H1 (cell line): ENCODE data around the gene GABBR1. TPM values are rescaled to one million over a fixed set of nuclear protein-coding genes. Genes with fewer than 3 reads are reported as not detected.

ENCODE experiments used
- CTCF ChIA-PET: fragments of 300-600 bp; sonication (Branson Sonifier 250); formaldehyde crosslinking; loops from one replicate; lab custom pipeline; 2021; ENCODE audit not compliant: partially characterized antibody; lab: Charles Lee
- POLR2A ChIA-PET: fragments of 300-600 bp; sonication (Branson Sonifier 250); formaldehyde crosslinking; loops from one replicate; lab custom pipeline; 2021; ENCODE audit warnings: inconsistent platforms; ENCODE audit not compliant: partially characterized antibody; lab: Charles Lee
- DNase-seq, 2 experiments: peaks; one replicate each; pipeline versions ENCODE4 v3.0.0 to v3.0.0-alpha.2; 2010 to 2022; ENCODE audit warnings: low spot score in 2 of 2, low read depth in 1 of 2, mixed read lengths in 1 of 2
- FAIRE-seq: peaks from 2 replicates; lab custom pipeline; 2011; peaks lifted over from hg19 to GRCh38; lab: Jason Lieb, UNC
- H2AFZ ChIP-seq: 2 replicates; pipeline ENCODE4 v1.8.1; 2012; ENCODE audit warnings: low read length, inconsistent platforms
- H2AK5ac ChIP-seq: 2 replicates; pipeline ENCODE4 v1.6.1; 2013; ENCODE audit warnings: low read depth, low read length
- H2BK120ac ChIP-seq: replicated peaks from 2 replicates; pipeline ENCODE3; 2013; ENCODE audit warnings: low read depth, low read length, inconsistent platforms
- H2BK12ac ChIP-seq: 2 replicates; pipeline ENCODE4 v1.6.1; 2013; ENCODE audit warnings: low read depth, low read length
- H2BK15ac ChIP-seq: 2 replicates; pipeline ENCODE4 v1.6.1; 2013; ENCODE audit warnings: low read length
- H2BK20ac ChIP-seq: 2 replicates; pipeline ENCODE4 v1.6.1; 2013; ENCODE audit warnings: low read length
- H2BK5ac ChIP-seq: 2 replicates; pipeline ENCODE4 v1.6.1; 2013; ENCODE audit warnings: low read depth, low read length
- H3K14ac ChIP-seq: 2 replicates; pipeline ENCODE4 v1.6.1; 2013; ENCODE audit warnings: inconsistent platforms; ENCODE audit not compliant: insufficient read length
- H3K18ac ChIP-seq: 2 replicates; pipeline ENCODE4 v1.6.1; 2013; ENCODE audit warnings: low read length; ENCODE audit errors: extremely low read depth
- H3K23ac ChIP-seq: 2 replicates; pipeline ENCODE4 v1.6.1; 2013; ENCODE audit warnings: inconsistent platforms; ENCODE audit not compliant: insufficient read length
- H3K23me2 ChIP-seq: 2 replicates; pipeline ENCODE4 v1.6.1; 2013; ENCODE audit warnings: low read depth, low read length
- H3K27ac ChIP-seq: 2 replicates; pipeline ENCODE4 v1.6.1; 2011; ENCODE audit warnings: low read depth, low read length, inconsistent platforms
- H3K27me3 ChIP-seq, 4 experiments: replicated peaks in 1 of 4; 1 replicate in 1 of 4; 2 replicates in 3 of 4; pipeline versions ENCODE4 v1.6.1 to v1.8.1; 2011 to 2013; ENCODE audit warnings: low read length in 3 of 4, mild to moderate bottlenecking in 3 of 4, inconsistent platforms in 2 of 4, mixed read lengths in 2 of 4, moderate library complexity in 1 of 4; ENCODE audit not compliant: control insufficient read depth in 3 of 4, insufficient read depth in 3 of 4; ENCODE audit errors: extremely low read depth in 1 of 4
- H3K36me3 ChIP-seq, 4 experiments: 2 replicates each; pipeline versions ENCODE4 v1.6.1 to v1.8.1; 2011 to 2013; ENCODE audit warnings: mild to moderate bottlenecking in 4 of 4, low read length in 3 of 4, moderate library complexity in 2 of 4, control low read depth in 1 of 4, inconsistent platforms in 1 of 4; ENCODE audit not compliant: insufficient read depth in 4 of 4, control insufficient read depth in 2 of 4
- H3K4ac ChIP-seq: replicated peaks from 2 replicates; pipeline ENCODE3; 2013; ENCODE audit warnings: low read length, low read depth, mixed read lengths, inconsistent platforms; ENCODE audit not compliant: insufficient read length
- H3K4me1 ChIP-seq, 4 experiments: replicated peaks in 1 of 4; 1 replicate in 1 of 4; 2 replicates in 3 of 4; pipeline versions ENCODE4 v1.6.1 to v1.8.1; 2011 to 2013; ENCODE audit warnings: low read length in 3 of 4, inconsistent platforms in 2 of 4, mixed read lengths in 1 of 4; ENCODE audit not compliant: insufficient read depth in 4 of 4, control insufficient read depth in 3 of 4
- H3K4me2 ChIP-seq, 2 experiments: 2 replicates each; pipeline versions ENCODE4 v1.6.1 to v1.8.1; 2011 to 2013; ENCODE audit warnings: low read depth in 2 of 2, low read length in 2 of 2, control low read depth in 1 of 2, inconsistent platforms in 1 of 2, mild to moderate bottlenecking in 1 of 2; ENCODE audit not compliant: insufficient read depth in 1 of 2
- H3K4me3 ChIP-seq, 4 experiments: fragments of 200-600, 300-600 bp in 1 of 4; sonication (generic), shearing (Covaris generic), sonication (Bioruptor Twin) in 1 of 4; 2 replicates each; pipeline versions ENCODE4 v1.5.1 to v1.8.1; 2011 to 2016; ENCODE audit warnings: low read length in 4 of 4, low read depth in 3 of 4, control low read depth in 2 of 4, inconsistent platforms in 2 of 4, mild to moderate bottlenecking in 2 of 4, mixed read lengths in 1 of 4, moderate library complexity in 1 of 4; ENCODE audit not compliant: insufficient read depth in 2 of 4; ENCODE audit errors: extremely low read depth in 1 of 4
- H3K56ac ChIP-seq: replicated peaks from 2 replicates; pipeline ENCODE3; 2013; ENCODE audit warnings: low read depth, mild to moderate bottlenecking, mixed read lengths, low read length, inconsistent platforms; ENCODE audit not compliant: insufficient read length
- H3K79me1 ChIP-seq: 2 replicates; pipeline ENCODE4 v1.6.1; 2013; ENCODE audit warnings: low read depth, low read length, control low read depth
- H3K79me2 ChIP-seq, 2 experiments: 2 replicates each; pipeline versions ENCODE4 v1.6.1 to v1.8.1; 2012 to 2013; ENCODE audit warnings: low read length in 2 of 2, mild to moderate bottlenecking in 2 of 2, inconsistent platforms in 1 of 2; ENCODE audit not compliant: insufficient read depth in 2 of 2, control insufficient read depth in 1 of 2
- H3K9ac ChIP-seq, 4 experiments: replicated peaks in 1 of 4; 1 replicate in 1 of 4; 2 replicates in 3 of 4; pipeline versions ENCODE4 v1.6.1 to v1.8.1; 2011 to 2013; ENCODE audit warnings: low read depth in 3 of 4, low read length in 3 of 4, control low read depth in 2 of 4, mild to moderate bottlenecking in 2 of 4, moderate library complexity in 2 of 4, inconsistent platforms in 1 of 4; ENCODE audit errors: extremely low read depth in 1 of 4
- H3K9me3 ChIP-seq, 2 experiments: 2 replicates each; pipeline versions ENCODE4 v1.6.1 to v1.8.1; 2012 to 2013; ENCODE audit warnings: mild to moderate bottlenecking in 2 of 2, moderate library complexity in 2 of 2, control low read depth in 1 of 2, inconsistent platforms in 1 of 2, low read depth in 1 of 2, low read length in 1 of 2, mixed read lengths in 1 of 2; ENCODE audit not compliant: insufficient read depth in 2 of 2
- H4K20me1 ChIP-seq, 2 experiments: replicated peaks in 1 of 2; 2 replicates each; pipeline versions ENCODE3 to v1.8.1; 2011 to 2013; ENCODE audit warnings: inconsistent platforms in 2 of 2, low read length in 2 of 2, mild to moderate bottlenecking in 1 of 2; ENCODE audit not compliant: insufficient read depth in 2 of 2, control insufficient read depth in 1 of 2
- H4K5ac ChIP-seq: 2 replicates; pipeline ENCODE4 v1.6.1; 2013; ENCODE audit warnings: low read length, low read depth, mixed read lengths, inconsistent platforms; ENCODE audit not compliant: insufficient read length
- H4K8ac ChIP-seq: 2 replicates; pipeline ENCODE4 v1.8.0; 2013; ENCODE audit warnings: mild to moderate bottlenecking, moderate library complexity, low read length, inconsistent platforms; ENCODE audit not compliant: insufficient read depth; ENCODE audit errors: extremely low read depth
- H4K91ac ChIP-seq: replicated peaks from 2 replicates; pipeline ENCODE3; 2013; ENCODE audit warnings: low read length, mixed read lengths, inconsistent platforms; ENCODE audit not compliant: insufficient read length
- KDM1A ChIP-seq: fragments of 200-600, 300-600 bp; sonication (generic); IDR thresholded peaks from 2 replicates; pipeline ENCODE4 v1.7.1; 2016; ENCODE audit warnings: mild to moderate bottlenecking, low read length, borderline replicate concordance
- RBBP5 ChIP-seq: IDR thresholded peaks from 2 replicates; pipeline ENCODE4 v1.7.1; 2012; ENCODE audit warnings: low read depth, mild to moderate bottlenecking, inconsistent platforms, low read length, moderate library complexity, borderline replicate concordance
- WGBS, 2 experiments: shearing (Covaris generic) in 1 of 2; methylation state at CpG; one replicate each; pipeline versions ENCODE4 v1.1.6 to v1.1.7; 2013 to 2015; ENCODE audit warnings: low lambda C conversion rate in 2 of 2, mixed read lengths in 2 of 2, inconsistent platforms in 1 of 2, low coverage in 1 of 2, missing lambda C conversion rate in 1 of 2; ENCODE audit not compliant: insufficient replicate concordance in 2 of 2, insufficient coverage in 1 of 2, insufficient read length in 1 of 2; ENCODE audit errors: extremely low coverage in 1 of 2, missing lambda C conversion rate in 1 of 2; 5-methylcytosine and 5-hydroxymethylcytosine counted together
- polyA plus RNA-seq, 7 experiments: library from polyadenylated mRNA; depleted of rRNA in 3 of 7; stranded (reverse) in 5 of 7; unstranded in 2 of 7; fragments of >200 nt in 5 of 7; fragments of 200-250 nt in 2 of 7; gene quantifications; 1 replicate in 5 of 7; 2 replicates in 1 of 7; 4 replicates in 1 of 7; pipeline versions ENCODE4 v1.2.1 to v1.2.3, GENCODE V29; 2011 to 2013; ENCODE audit warnings: missing spikeins in 2 of 7, mixed read lengths in 2 of 7
- total RNA-seq: library from RNA; stranded (reverse); fragmentation: NEBNext Ultra II Directional; extraction: Animal tissue kit (Norgen Biotek cat#: 25700); gene quantifications from 2 replicates; pipeline ENCODE4 v1.2.1, GENCODE V29; 2021

Gene GABBR1
- total and polyA plus RNA-seq, 2 of the 8 experiments (the other 6 are each of a cell fraction or from before 2014, with no cell fraction given): 75.9 to 78.3 TPM

DNA sequence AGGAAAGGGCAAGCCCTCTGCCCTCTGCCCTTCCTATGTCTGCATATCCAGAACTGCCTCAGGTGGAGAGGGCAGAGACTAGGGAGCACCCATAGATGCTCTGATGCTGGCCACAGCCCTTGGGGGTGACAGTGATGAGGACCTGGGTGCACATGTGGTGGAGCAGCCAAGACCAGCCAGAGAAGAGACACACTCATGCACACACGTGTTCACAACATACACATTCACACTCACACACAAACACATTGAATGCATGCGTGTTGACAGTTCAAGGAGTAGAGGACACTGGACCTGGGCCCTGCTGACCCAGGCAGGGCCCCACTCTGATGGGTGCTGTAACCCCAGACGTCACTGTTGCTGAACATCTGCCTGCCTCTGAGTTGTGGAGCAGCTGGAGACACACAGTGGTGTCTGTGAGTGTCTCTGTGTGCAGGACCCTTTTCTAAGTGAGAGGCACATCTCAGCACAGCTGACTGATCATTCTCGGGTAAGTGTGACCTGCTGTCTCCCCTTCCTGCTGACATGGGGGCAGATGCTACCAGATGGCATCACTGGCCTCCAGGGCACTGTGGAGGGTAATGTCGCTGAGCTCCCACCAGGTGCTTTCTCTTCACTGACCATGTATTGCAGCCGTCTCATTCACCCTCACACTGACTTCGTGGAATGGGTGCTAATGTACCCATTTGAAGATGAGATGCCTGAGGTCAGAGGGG, 115.1 kb downstream of the GABBR1 start:
- H4K91ac ChIP-seq: no peak overlapping the region
- FAIRE-seq: no peak
- no peak overlapping the region for H2BK5ac ChIP-seq
- H3K27ac ChIP-seq: no peak overlapping the region
- no peak overlapping the region for H2AFZ ChIP-seq
- H3K14ac ChIP-seq: no peak overlapping the region
- no peak overlapping the region; the same call in 1 of the 2 replicates for H2BK12ac ChIP-seq
- no peak overlapping the region for H3K23ac ChIP-seq
- H3K9me3 ChIP-seq: peaks cover 0 to 6% of the 10 kb centered on the region in 2 experiments; a peak in 1 of 4 replicates
- H3K36me3 ChIP-seq: no peaks in the 10 kb centered on the region
- H3K79me1 ChIP-seq: no peaks in the 10 kb centered on the region
- H3K18ac ChIP-seq: no peak overlapping the region
- H3K23me2 ChIP-seq: no peaks in the 10 kb centered on the region
- H2BK15ac ChIP-seq: no peak overlapping the region
- H2BK20ac ChIP-seq: no peak overlapping the region
- H3K4ac ChIP-seq: no peak overlapping the region
- no peaks in the 10 kb centered on the region; a peak in 1 of 7 replicates for H3K27me3 ChIP-seq
- no peaks in the 10 kb centered on the region for H3K4me1 ChIP-seq
- H3K79me2 ChIP-seq: no peaks in the 10 kb centered on the region
- no peak overlapping the region for H2AK5ac ChIP-seq
- no peak overlapping the region for H3K9ac ChIP-seq
- 91% methylated on average over 7 of the region's 7 CpGs; no CpG with 5 or more reads in 1 of the 2 experiments for WGBS, 2 experiments
- no peak overlapping the region for H3K4me3 ChIP-seq
- H4K20me1 ChIP-seq: no peaks in the 10 kb centered on the region
- POLR2A ChIA-PET: no interaction called here
- no peak overlapping the region for H4K5ac ChIP-seq
- H3K56ac ChIP-seq: no peak overlapping the region
- no peak overlapping the region for H4K8ac ChIP-seq
- CTCF ChIA-PET: interaction anchor here (0.9 to 1.1 kb wide), 3 partner anchors 10 to 66 kb away, joined by 3 read pairs; no protein-coding TSS in a partner anchor
- DNase-seq: no peak
- H2BK120ac ChIP-seq: no peak overlapping the region
- no peak overlapping the region for H3K4me2 ChIP-seq
- no peak for TF ChIP-seq KDM1A
- TF ChIP-seq RBBP5: no peak
